H1 (cell line): ENCODE data around the gene MEX3C. TPM values are rescaled to one million over a fixed set of nuclear protein-coding genes. Genes with fewer than 3 reads are reported as not detected.

ENCODE experiments used
- CTCF ChIA-PET: fragments of 300-600 bp; sonication (Branson Sonifier 250); formaldehyde crosslinking; loops from one replicate; lab custom pipeline; 2021; ENCODE audit not compliant: partially characterized antibody; lab: Charles Lee
- POLR2A ChIA-PET: fragments of 300-600 bp; sonication (Branson Sonifier 250); formaldehyde crosslinking; loops from one replicate; lab custom pipeline; 2021; ENCODE audit warnings: inconsistent platforms; ENCODE audit not compliant: partially characterized antibody; lab: Charles Lee
- DNase-seq, 2 experiments: peaks; one replicate each; pipeline versions ENCODE4 v3.0.0 to v3.0.0-alpha.2; 2010 to 2022; ENCODE audit warnings: low spot score in 2 of 2, low read depth in 1 of 2, mixed read lengths in 1 of 2
- FAIRE-seq: peaks from 2 replicates; lab custom pipeline; 2011; peaks lifted over from hg19 to GRCh38; lab: Jason Lieb, UNC
- H2AFZ ChIP-seq: 2 replicates; pipeline ENCODE4 v1.8.1; 2012; ENCODE audit warnings: low read length, inconsistent platforms
- H2AK5ac ChIP-seq: 2 replicates; pipeline ENCODE4 v1.6.1; 2013; ENCODE audit warnings: low read depth, low read length
- H2BK120ac ChIP-seq: replicated peaks from 2 replicates; pipeline ENCODE3; 2013; ENCODE audit warnings: low read depth, low read length, inconsistent platforms
- H2BK12ac ChIP-seq: 2 replicates; pipeline ENCODE4 v1.6.1; 2013; ENCODE audit warnings: low read depth, low read length
- H2BK15ac ChIP-seq: 2 replicates; pipeline ENCODE4 v1.6.1; 2013; ENCODE audit warnings: low read length
- H2BK20ac ChIP-seq: 2 replicates; pipeline ENCODE4 v1.6.1; 2013; ENCODE audit warnings: low read length
- H2BK5ac ChIP-seq: 2 replicates; pipeline ENCODE4 v1.6.1; 2013; ENCODE audit warnings: low read depth, low read length
- H3K14ac ChIP-seq: 2 replicates; pipeline ENCODE4 v1.6.1; 2013; ENCODE audit warnings: inconsistent platforms; ENCODE audit not compliant: insufficient read length
- H3K18ac ChIP-seq: 2 replicates; pipeline ENCODE4 v1.6.1; 2013; ENCODE audit warnings: low read length; ENCODE audit errors: extremely low read depth
- H3K23ac ChIP-seq: 2 replicates; pipeline ENCODE4 v1.6.1; 2013; ENCODE audit warnings: inconsistent platforms; ENCODE audit not compliant: insufficient read length
- H3K23me2 ChIP-seq: 2 replicates; pipeline ENCODE4 v1.6.1; 2013; ENCODE audit warnings: low read depth, low read length
- H3K27ac ChIP-seq: 2 replicates; pipeline ENCODE4 v1.6.1; 2011; ENCODE audit warnings: low read depth, low read length, inconsistent platforms
- H3K27me3 ChIP-seq, 4 experiments: replicated peaks in 1 of 4; 1 replicate in 1 of 4; 2 replicates in 3 of 4; pipeline versions ENCODE4 v1.6.1 to v1.8.1; 2011 to 2013; ENCODE audit warnings: low read length in 3 of 4, mild to moderate bottlenecking in 3 of 4, inconsistent platforms in 2 of 4, mixed read lengths in 2 of 4, moderate library complexity in 1 of 4; ENCODE audit not compliant: control insufficient read depth in 3 of 4, insufficient read depth in 3 of 4; ENCODE audit errors: extremely low read depth in 1 of 4
- H3K36me3 ChIP-seq, 4 experiments: 2 replicates each; pipeline versions ENCODE4 v1.6.1 to v1.8.1; 2011 to 2013; ENCODE audit warnings: mild to moderate bottlenecking in 4 of 4, low read length in 3 of 4, moderate library complexity in 2 of 4, control low read depth in 1 of 4, inconsistent platforms in 1 of 4; ENCODE audit not compliant: insufficient read depth in 4 of 4, control insufficient read depth in 2 of 4
- H3K4ac ChIP-seq: replicated peaks from 2 replicates; pipeline ENCODE3; 2013; ENCODE audit warnings: low read length, low read depth, mixed read lengths, inconsistent platforms; ENCODE audit not compliant: insufficient read length
- H3K4me1 ChIP-seq, 4 experiments: replicated peaks in 1 of 4; 1 replicate in 1 of 4; 2 replicates in 3 of 4; pipeline versions ENCODE4 v1.6.1 to v1.8.1; 2011 to 2013; ENCODE audit warnings: low read length in 3 of 4, inconsistent platforms in 2 of 4, mixed read lengths in 1 of 4; ENCODE audit not compliant: insufficient read depth in 4 of 4, control insufficient read depth in 3 of 4
- H3K4me2 ChIP-seq, 2 experiments: 2 replicates each; pipeline versions ENCODE4 v1.6.1 to v1.8.1; 2011 to 2013; ENCODE audit warnings: low read depth in 2 of 2, low read length in 2 of 2, control low read depth in 1 of 2, inconsistent platforms in 1 of 2, mild to moderate bottlenecking in 1 of 2; ENCODE audit not compliant: insufficient read depth in 1 of 2
- H3K4me3 ChIP-seq, 4 experiments: fragments of 200-600, 300-600 bp in 1 of 4; sonication (generic), shearing (Covaris generic), sonication (Bioruptor Twin) in 1 of 4; 2 replicates each; pipeline versions ENCODE4 v1.5.1 to v1.8.1; 2011 to 2016; ENCODE audit warnings: low read length in 4 of 4, low read depth in 3 of 4, control low read depth in 2 of 4, inconsistent platforms in 2 of 4, mild to moderate bottlenecking in 2 of 4, mixed read lengths in 1 of 4, moderate library complexity in 1 of 4; ENCODE audit not compliant: insufficient read depth in 2 of 4; ENCODE audit errors: extremely low read depth in 1 of 4
- H3K56ac ChIP-seq: replicated peaks from 2 replicates; pipeline ENCODE3; 2013; ENCODE audit warnings: low read depth, mild to moderate bottlenecking, mixed read lengths, low read length, inconsistent platforms; ENCODE audit not compliant: insufficient read length
- H3K79me1 ChIP-seq: 2 replicates; pipeline ENCODE4 v1.6.1; 2013; ENCODE audit warnings: low read depth, low read length, control low read depth
- H3K79me2 ChIP-seq, 2 experiments: 2 replicates each; pipeline versions ENCODE4 v1.6.1 to v1.8.1; 2012 to 2013; ENCODE audit warnings: low read length in 2 of 2, mild to moderate bottlenecking in 2 of 2, inconsistent platforms in 1 of 2; ENCODE audit not compliant: insufficient read depth in 2 of 2, control insufficient read depth in 1 of 2
- H3K9ac ChIP-seq, 4 experiments: replicated peaks in 1 of 4; 1 replicate in 1 of 4; 2 replicates in 3 of 4; pipeline versions ENCODE4 v1.6.1 to v1.8.1; 2011 to 2013; ENCODE audit warnings: low read depth in 3 of 4, low read length in 3 of 4, control low read depth in 2 of 4, mild to moderate bottlenecking in 2 of 4, moderate library complexity in 2 of 4, inconsistent platforms in 1 of 4; ENCODE audit errors: extremely low read depth in 1 of 4
- H3K9me3 ChIP-seq, 2 experiments: 2 replicates each; pipeline versions ENCODE4 v1.6.1 to v1.8.1; 2012 to 2013; ENCODE audit warnings: mild to moderate bottlenecking in 2 of 2, moderate library complexity in 2 of 2, control low read depth in 1 of 2, inconsistent platforms in 1 of 2, low read depth in 1 of 2, low read length in 1 of 2, mixed read lengths in 1 of 2; ENCODE audit not compliant: insufficient read depth in 2 of 2
- H4K20me1 ChIP-seq, 2 experiments: replicated peaks in 1 of 2; 2 replicates each; pipeline versions ENCODE3 to v1.8.1; 2011 to 2013; ENCODE audit warnings: inconsistent platforms in 2 of 2, low read length in 2 of 2, mild to moderate bottlenecking in 1 of 2; ENCODE audit not compliant: insufficient read depth in 2 of 2, control insufficient read depth in 1 of 2
- H4K5ac ChIP-seq: 2 replicates; pipeline ENCODE4 v1.6.1; 2013; ENCODE audit warnings: low read length, low read depth, mixed read lengths, inconsistent platforms; ENCODE audit not compliant: insufficient read length
- H4K8ac ChIP-seq: 2 replicates; pipeline ENCODE4 v1.8.0; 2013; ENCODE audit warnings: mild to moderate bottlenecking, moderate library complexity, low read length, inconsistent platforms; ENCODE audit not compliant: insufficient read depth; ENCODE audit errors: extremely low read depth
- H4K91ac ChIP-seq: replicated peaks from 2 replicates; pipeline ENCODE3; 2013; ENCODE audit warnings: low read length, mixed read lengths, inconsistent platforms; ENCODE audit not compliant: insufficient read length
- ASH2L ChIP-seq: fragments of 200-600, 300-600 bp; sonication (generic); IDR thresholded peaks from one replicate; pipeline ENCODE4 v1.7.1; 2017; ENCODE audit warnings: low read length
- CBX5 ChIP-seq: fragments of 300-800, 300-1000 bp; sonication (generic); IDR thresholded peaks from 2 replicates; pipeline ENCODE4 v1.7.1; 2016; ENCODE audit warnings: antibody characterized with exemption, low read length, low read depth
- GABPA ChIP-seq: IDR thresholded peaks from 2 replicates; pipeline ENCODE4 v1.6.1; 2011; ENCODE audit warnings: mild to moderate bottlenecking, low read length, moderate library complexity, borderline replicate concordance; ENCODE audit not compliant: insufficient read depth
- HDAC2 ChIP-seq, 2 experiments: fragments of 300-600 bp in 1 of 2; sonication (generic) in 1 of 2; IDR thresholded peaks; 2 replicates each; pipeline ENCODE4 v1.6.1; 2011 to 2012; ENCODE audit warnings: low read depth in 2 of 2, low read length in 2 of 2, mild to moderate bottlenecking in 2 of 2, moderate library complexity in 2 of 2, borderline replicate concordance in 1 of 2, inconsistent platforms in 1 of 2
- HDAC6 ChIP-seq: IDR thresholded peaks from one replicate; pipeline ENCODE4 v1.7.1; 2012; ENCODE audit warnings: low read depth, mild to moderate bottlenecking, inconsistent platforms, low read length, moderate library complexity
- JUN ChIP-seq: IDR thresholded peaks from 2 replicates; pipeline ENCODE4 v1.6.1; 2011; ENCODE audit warnings: low read depth, mild to moderate bottlenecking, improper control_type of control experiment, low read length
- JUND ChIP-seq: IDR thresholded peaks from 2 replicates; pipeline ENCODE4 v1.6.1; 2011; ENCODE audit warnings: mild to moderate bottlenecking, improper control_type of control experiment, low read length
- KDM5A ChIP-seq: fragments of 200-600 bp; IDR thresholded peaks from 2 replicates; pipeline ENCODE4 v1.7.1; 2012; ENCODE audit warnings: mild to moderate bottlenecking, low read length, inconsistent platforms, mixed read lengths
- MAFK ChIP-seq: IDR thresholded peaks from 2 replicates; pipeline ENCODE4 v1.6.1; 2012; ENCODE audit warnings: low read depth, mild to moderate bottlenecking, improper control_type of control experiment, low read length
- POLR2AphosphoS5 ChIP-seq: IDR thresholded peaks from 2 replicates; pipeline ENCODE4 v1.6.1; 2011; ENCODE audit warnings: low read depth, low read length
- RXRA ChIP-seq: IDR thresholded peaks from 2 replicates; pipeline ENCODE4 v1.6.1; 2011; ENCODE audit warnings: low read depth, mild to moderate bottlenecking, low read length, moderate library complexity; ENCODE audit not compliant: insufficient read depth
- SRF ChIP-seq: IDR thresholded peaks from 2 replicates; pipeline ENCODE4 v1.6.1; 2011; ENCODE audit warnings: mild to moderate bottlenecking, low read depth, low read length, moderate library complexity
- SUZ12 ChIP-seq: fragments of 200-600 bp; sonication (generic); IDR thresholded peaks from 2 replicates; pipeline ENCODE4 v1.6.1; 2012; ENCODE audit warnings: mild to moderate bottlenecking, inconsistent platforms, low read length, moderate library complexity, mixed read lengths
- WGBS, 2 experiments: shearing (Covaris generic) in 1 of 2; methylation state at CpG; one replicate each; pipeline versions ENCODE4 v1.1.6 to v1.1.7; 2013 to 2015; ENCODE audit warnings: low lambda C conversion rate in 2 of 2, mixed read lengths in 2 of 2, inconsistent platforms in 1 of 2, low coverage in 1 of 2, missing lambda C conversion rate in 1 of 2; ENCODE audit not compliant: insufficient replicate concordance in 2 of 2, insufficient coverage in 1 of 2, insufficient read length in 1 of 2; ENCODE audit errors: extremely low coverage in 1 of 2, missing lambda C conversion rate in 1 of 2; 5-methylcytosine and 5-hydroxymethylcytosine counted together
- polyA plus RNA-seq, 7 experiments: library from polyadenylated mRNA; depleted of rRNA in 3 of 7; stranded (reverse) in 5 of 7; unstranded in 2 of 7; fragments of >200 nt in 5 of 7; fragments of 200-250 nt in 2 of 7; gene quantifications; 1 replicate in 5 of 7; 2 replicates in 1 of 7; 4 replicates in 1 of 7; pipeline versions ENCODE4 v1.2.1 to v1.2.3, GENCODE V29; 2011 to 2013; ENCODE audit warnings: missing spikeins in 2 of 7, mixed read lengths in 2 of 7
- total RNA-seq: library from RNA; stranded (reverse); fragmentation: NEBNext Ultra II Directional; extraction: Animal tissue kit (Norgen Biotek cat#: 25700); gene quantifications from 2 replicates; pipeline ENCODE4 v1.2.1, GENCODE V29; 2021

Gene MEX3C
- total and polyA plus RNA-seq, 2 of the 8 experiments (the other 6 are each of a cell fraction or from before 2014, with no cell fraction given), result 48.2 to 103 TPM

GRCh38 chr18:51193621-51194287, 3.7 kb downstream of the MEX3C start:
- Histone ChIP-seq H3K9me3 (no peaks in the 10 kb centered on the region), H3K56ac (no peak overlapping the region), H3K27ac (no peak overlapping the region), H3K23ac (no peak overlapping the region), H3K18ac (no peak overlapping the region), H4K5ac (no peak overlapping the region), H2BK15ac (no peak overlapping the region), H3K36me3 (peaks cover 0 to 19% (median 0%) of the 10 kb centered on the region in 4 experiments; a peak in 4 of 8 replicates), H2BK120ac (no peak overlapping the region), H3K27me3 (no peaks in the 10 kb centered on the region), H4K91ac (no peak overlapping the region), H2BK5ac (no peak overlapping the region), H3K79me1 (no peaks in the 10 kb centered on the region; the same call in 1 of the 2 replicates), H3K9ac (no peak overlapping the region), H2AFZ (no peak overlapping the region), H3K4me1 (peaks cover 0 to 17% (median 7%) of the 10 kb centered on the region in 4 experiments; a peak in 5 of 7 replicates), H2BK12ac (no peak overlapping the region), H2BK20ac (no peak overlapping the region), H3K14ac (no peak overlapping the region), H3K23me2 (peaks cover 2% of the 10 kb centered on the region), H4K20me1 (peaks cover 19 to 33% of the 10 kb centered on the region in 2 experiments), H4K8ac (no peak overlapping the region), H3K4me3 (peak overlapping the region in 2 of 4 experiments; percentile 14 to 99; a peak in 3 of 8 replicates), H3K4me2 (peak overlapping the region; percentile 80 to 94), H3K79me2 (peaks cover 53 to 82% of the 10 kb centered on the region in 2 experiments), H2AK5ac (no peak overlapping the region), H3K4ac (no peak overlapping the region)
- FAIRE-seq (peak; percentile 39), DNase-seq (no peak)
- ChIA-PET CTCF (interaction anchor here (1.0 kb wide), 1 partner anchor 27 kb away, joined by 3 read pairs; no protein-coding TSS in a partner anchor), POLR2A (interaction anchor here (0.6 to 8.0 kb wide), 5 partner anchors 11 to 90 kb away, joined by 3 to 128 read pairs (median 3); no protein-coding TSS in a partner anchor)
- 78% methylated on average over 5 of the region's 5 CpGs; no CpG with 5 or more reads in 1 of the 2 experiments for WGBS, 2 experiments
- TF ChIP-seq HDAC2 (IDR thresholded peaks at IDR 0.05; ENCODE audit: borderline replicate concordance in 1 of 2, low read depth in 2 of 2, low read length in 2 of 2) (no peak), CBX5 (no peak), SUZ12 (no peak), SRF (no peak), JUN (no peak), ASH2L (no peak), RXRA (no peak), POLR2AphosphoS5 (no peak), JUND (no peak), MAFK (no peak), GABPA (no peak), KDM5A (no peak), HDAC6 (no peak)
